Measurements from ENCODE around the gene LHFPL4. TPM values are rescaled to one million over a fixed set of nuclear protein-coding genes. Genes with fewer than 3 reads are reported as not detected.
"Not testable (repeated sequence)": the region's sequence is repeated elsewhere in the genome, so short reads cannot be mapped to it uniquely, and the experiment has no call there.

The LHFPL4 gene
- total RNA-seq, 2 experiments from 2014 or later = not detected

GRCh38 chr3:9496893-9497292 is 56.7 kb downstream of the LHFPL4 start:
- H3K4me1 ChIP-seq (ENCODE audit: insufficient read depth, low read length, poor library complexity, severe bottlenecking) = no peaks in the 10 kb centered on the region
- H3K9me3 ChIP-seq (ENCODE audit: low read length) = no peaks in the 10 kb centered on the region
- H3K4me2 ChIP-seq (ENCODE audit: low read length) = no peak overlapping the region
- H3K27ac ChIP-seq (ENCODE audit: low read depth, low read length, poor library complexity, severe bottlenecking) = no peak overlapping the region
- H4K20me1 ChIP-seq (ENCODE audit: insufficient read depth, low read length) = no peaks in the 10 kb centered on the region
- TF ChIP-seq EZH2phosphoT487 (IDR thresholded peaks at IDR 0.05; ENCODE audit: borderline replicate concordance, low read depth, low read length) (no peak), CTCF (conservative IDR thresholded peaks at IDR 0.05; ENCODE audit: low read length) (no peak)
- no TSS peak for BruUV-seq (replicated peaks)
- ChIA-PET CTCF (ENCODE audit: unreplicated experiment) (no interaction called here), POLR2A (interaction anchor here (0.9 kb wide), 1 partner anchor 131 kb away, joined by 3 read pairs; no protein-coding TSS in a partner anchor)
- no peak for DNase-seq (ENCODE audit: low spot score)
- intact Hi-C loops (cut with micrococcal nuclease; ENCODE audit: unreplicated experiment) = no loop called here
- H3K9me2 ChIP-seq (ENCODE audit: insufficient read depth, low read length) = no peaks in the 10 kb centered on the region
- no peaks in the 10 kb centered on the region for H3K36me3 ChIP-seq (ENCODE audit: insufficient read depth, low read length)
- no peaks in the 10 kb centered on the region for H3K79me2 ChIP-seq (ENCODE audit: insufficient read depth, low read depth, low read length)
- no peak overlapping the region for H2AFZ ChIP-seq (ENCODE audit: low read length)
- H3K4me3 ChIP-seq (ENCODE audit: low read depth, low read length, poor library complexity, severe bottlenecking) = no peak overlapping the region

DNA sequence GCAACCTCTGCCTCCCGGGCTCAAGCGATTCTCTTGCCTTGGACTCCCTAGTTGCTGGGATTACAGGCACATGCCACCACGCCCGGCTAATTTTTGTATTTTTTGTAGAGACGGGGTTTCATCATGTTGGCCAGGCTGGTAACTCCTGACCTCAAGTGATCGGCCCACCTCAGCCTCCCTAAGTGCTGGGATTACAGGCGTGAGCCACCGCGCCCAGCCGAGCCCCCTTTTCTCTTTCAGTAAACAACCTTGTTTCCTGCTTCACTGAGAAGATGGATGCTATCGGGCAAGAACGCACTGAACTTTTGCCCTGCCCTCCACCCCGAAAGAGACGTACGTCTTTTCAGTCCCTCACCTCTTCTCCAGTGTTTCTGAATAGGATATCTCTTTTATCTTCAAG is 59.6 kb downstream of the LHFPL4 start:
- CTCF ChIA-PET (ENCODE audit: unreplicated experiment); H3K4me2 ChIP-seq (ENCODE audit: low read length); H3K9me2 ChIP-seq (ENCODE audit: insufficient read depth, low read length); H3K27ac ChIP-seq (ENCODE audit: low read depth, low read length, poor library complexity, severe bottlenecking); intact Hi-C loops (cut with micrococcal nuclease; ENCODE audit: unreplicated experiment); H3K36me3 ChIP-seq (ENCODE audit: insufficient read depth, low read length); H3K4me3 ChIP-seq (ENCODE audit: low read depth, low read length, poor library complexity, severe bottlenecking); DNase-seq (ENCODE audit: low spot score); H2AFZ ChIP-seq (ENCODE audit: low read length); H3K4me1 ChIP-seq (ENCODE audit: insufficient read depth, low read length, poor library complexity, severe bottlenecking); H3K79me2 ChIP-seq (ENCODE audit: insufficient read depth, low read depth, low read length); BruUV-seq (replicated peaks); POLR2A ChIA-PET; H4K20me1 ChIP-seq (ENCODE audit: insufficient read depth, low read length); H3K9me3 ChIP-seq (ENCODE audit: low read length): not testable (repeated sequence)

DNA sequence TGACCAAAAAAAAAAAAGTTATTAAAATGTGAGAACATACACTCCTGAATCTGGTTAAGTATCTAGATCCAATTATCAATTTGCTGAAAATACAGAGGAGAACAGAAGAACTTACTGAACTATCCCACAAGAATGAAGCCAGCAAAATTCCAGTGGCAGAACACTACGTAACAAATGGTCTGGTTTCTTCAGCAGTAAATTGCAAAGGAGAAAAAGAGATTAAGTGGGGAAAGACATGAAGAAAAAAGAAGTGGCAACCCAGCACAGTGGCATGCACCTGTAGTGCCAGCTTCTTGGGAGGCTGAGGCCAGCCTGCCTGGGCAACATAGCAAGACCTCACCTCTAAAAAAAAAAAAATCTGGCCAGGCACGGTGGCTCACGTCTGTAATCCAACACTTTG is 62.1 kb downstream of the LHFPL4 start:
- no peak overlapping the region for H3K4me3 ChIP-seq (ENCODE audit: low read depth, low read length, poor library complexity, severe bottlenecking)
- H3K27ac ChIP-seq (ENCODE audit: low read depth, low read length, poor library complexity, severe bottlenecking) = no peak overlapping the region
- peaks cover 1% of the 10 kb centered on the region; the same call in 1 of the 2 replicates for H3K36me3 ChIP-seq (ENCODE audit: insufficient read depth, low read length)
- DNase-seq (ENCODE audit: low spot score) = no peak
- no peaks in the 10 kb centered on the region for H4K20me1 ChIP-seq (ENCODE audit: insufficient read depth, low read length)
- no peaks in the 10 kb centered on the region for H3K4me1 ChIP-seq (ENCODE audit: insufficient read depth, low read length, poor library complexity, severe bottlenecking)
- H3K4me2 ChIP-seq (ENCODE audit: low read length) = no peak overlapping the region
- no peak overlapping the region for H2AFZ ChIP-seq (ENCODE audit: low read length)
- ChIA-PET POLR2A (interaction anchor here (0.6 to 1.2 kb wide), 4 partner anchors 11 to 862 kb away, joined by 3 to 6 read pairs (median 4); no protein-coding TSS in a partner anchor), CTCF (ENCODE audit: unreplicated experiment) (no interaction called here)
- TF ChIP-seq EZH2phosphoT487 (IDR thresholded peaks at IDR 0.05; ENCODE audit: borderline replicate concordance, low read depth, low read length) = no peak
- no peak for TF ChIP-seq CTCF (conservative IDR thresholded peaks at IDR 0.05; ENCODE audit: low read length)
- no peaks in the 10 kb centered on the region for H3K79me2 ChIP-seq (ENCODE audit: insufficient read depth, low read depth, low read length)
- no TSS peak for BruUV-seq (replicated peaks)
- H3K9me3 ChIP-seq (ENCODE audit: low read length) = no peaks in the 10 kb centered on the region
- intact Hi-C loops (cut with micrococcal nuclease; ENCODE audit: unreplicated experiment) = no loop called here
- H3K9me2 ChIP-seq (ENCODE audit: insufficient read depth, low read length) = no peaks in the 10 kb centered on the region

Data from OCI-LY7 (cell line).